HepG2 (cell line): Measurements from ENCODE around the gene ANGPTL2. TPM values are rescaled to one million over a fixed set of nuclear protein-coding genes. Genes with fewer than 3 reads are reported as not detected.

ENCODE experiments used
- AGO2 ChIP-seq: fragments of 200-400 bp; formaldehyde crosslinking; optimal IDR thresholded peaks from 2 replicates; pipeline ENCODE3; 2017; ENCODE audit warnings: mild to moderate bottlenecking, low read depth, low read length, moderate library complexity
- FOXA1 ChIP-seq, 2 experiments: fragments of 450-650 bp in 1 of 2; sonication (generic) in 1 of 2; formaldehyde crosslinking in 1 of 2; IDR thresholded peaks; 2 replicates each; pipeline versions ENCODE4 v1.4.0 to v1.6.1; 2016 to 2020; ENCODE audit warnings: missing genetic modification reagents in 1 of 2
- HMG20A ChIP-seq: IDR thresholded peaks from 2 replicates; pipeline ENCODE4 v1.6.1; 2016; ENCODE audit warnings: borderline replicate concordance
- IRF1 ChIP-seq: sonication (generic); formaldehyde crosslinking; IDR thresholded peaks from 2 replicates; pipeline ENCODE4 v1.4.0; 2020; ENCODE audit warnings: low read depth, mild to moderate bottlenecking, missing genetic modification reagents
- IRF2 ChIP-seq: IDR thresholded peaks from 2 replicates; pipeline ENCODE4 v1.6.1; 2018; ENCODE audit warnings: missing genetic modification reagents, missing compliant biosample characterization
- MAFG ChIP-seq: sonication (generic); formaldehyde crosslinking; IDR thresholded peaks from 2 replicates; pipeline ENCODE4 v1.5.1; 2020; ENCODE audit warnings: mild to moderate bottlenecking, missing genetic modification reagents
- RBM39 ChIP-seq: fragments of 200-400 bp; formaldehyde crosslinking; IDR thresholded peaks from one replicate; pipeline ENCODE4 v1.6.1; 2018; ENCODE audit warnings: antibody characterized with exemption, mild to moderate bottlenecking, low read depth, low read length; ENCODE audit not compliant: poor library complexity, severe bottlenecking
- RELA ChIP-seq: sonication (generic); formaldehyde crosslinking; IDR thresholded peaks from 2 replicates; pipeline ENCODE4 v1.4.0; 2020; ENCODE audit warnings: missing genetic modification reagents
- SKI ChIP-seq: fragments of 450-650 bp; IDR thresholded peaks from one replicate; pipeline ENCODE4 v1.6.1; 2018; ENCODE audit warnings: mild to moderate bottlenecking; ENCODE audit not compliant: partially characterized antibody
- STAT6 ChIP-seq: sonication (generic); formaldehyde crosslinking; IDR thresholded peaks from 2 replicates; pipeline ENCODE4 v1.4.0; 2020; ENCODE audit warnings: missing genetic modification reagents, mild to moderate bottlenecking, borderline replicate concordance
- SYNCRIP ChIP-seq: fragments of 200-400 bp; formaldehyde crosslinking; IDR thresholded peaks from 2 replicates; pipeline ENCODE4 v1.6.1; 2018; ENCODE audit warnings: mild to moderate bottlenecking, low read depth, low read length; ENCODE audit not compliant: insufficient read depth
- ZBTB14 ChIP-seq: sonication (generic); formaldehyde crosslinking; IDR thresholded peaks from 2 replicates; pipeline ENCODE4 v1.4.0; 2020; ENCODE audit warnings: missing genetic modification reagents
- ZBTB43 ChIP-seq: sonication (generic); formaldehyde crosslinking; conservative IDR thresholded peaks from 2 replicates; pipeline ENCODE4 v1.4.0; 2020; ENCODE audit warnings: missing genetic modification reagents
- ZBTB7B ChIP-seq: sonication (generic); formaldehyde crosslinking; IDR thresholded peaks from 2 replicates; pipeline ENCODE4 v1.4.0; 2020; ENCODE audit warnings: missing genetic modification reagents
- ZHX2 ChIP-seq, 2 experiments: sonication (generic) in 1 of 2; formaldehyde crosslinking in 1 of 2; IDR thresholded peaks; 2 replicates each; pipeline versions ENCODE4 v1.6.1 to v1.9.0; 2014 to 2022; ENCODE audit warnings: antibody characterized with exemption in 1 of 2, borderline replicate concordance in 1 of 2, inconsistent platforms in 1 of 2, low read depth in 1 of 2, missing genetic modification reagents in 1 of 2
- ZNF143 ChIP-seq: sonication (generic); formaldehyde crosslinking; IDR thresholded peaks from 2 replicates; pipeline ENCODE4 v1.4.0; 2020; ENCODE audit warnings: missing genetic modification reagents
- ZNF616 ChIP-seq: sonication (generic); formaldehyde crosslinking; IDR thresholded peaks from 2 replicates; pipeline ENCODE4 v1.5.0; 2020; ENCODE audit warnings: low read depth, mild to moderate bottlenecking, missing genetic modification reagents
- polyA plus RNA-seq, 8 experiments: library from polyadenylated mRNA; depleted of rRNA in 3 of 8; stranded (reverse) in 7 of 8; unstranded in 1 of 8; fragments of >200 nt; fragmentation: Illumina TruSeq in 4 of 8; extraction: Trizol in 4 of 8; gene quantifications; 2 replicates each; pipeline versions ENCODE4 v1.2.1 to v1.2.3, GENCODE V29; 2011 to 2016; ENCODE audit warnings: low read depth in 4 of 8, missing spikeins in 1 of 8, mixed read lengths in 1 of 8; ENCODE audit not compliant: insufficient read depth in 1 of 8
- total RNA-seq, 5 experiments: library from RNA; depleted of rRNA; stranded (reverse); fragments of >200 nt; fragmentation: Illumina TruSeq; extraction: Trizol; gene quantifications; 2 replicates each; pipeline ENCODE4 v1.2.3, GENCODE V29; 2016; ENCODE audit warnings: low read depth in 1 of 5

Gene ANGPTL2
- total and polyA plus RNA-seq, 2 of the 13 experiments (the other 11 are each of a cell fraction or from before 2014, with no cell fraction given) = 0.91 to 21.0 TPM

GRCh38 chr9:127109212-127109711, 13.2 kb downstream of the ANGPTL2 start (continued):
- TF ChIP-seq STAT6 (CRISPR knock-in tag) (0 out of 2 replicates have a peak, but pooled peaks have one; percentile 78), FOXA1 (IDR thresholded peaks at IDR 0.05) (no peak), FOXA1 (CRISPR knock-in tag; IDR thresholded peaks at IDR 0.05) (peak; percentile 30; the same call in 1 of the 2 replicates), ZBTB14 (CRISPR knock-in tag) (no peak), ZNF143 (CRISPR knock-in tag) (no peak), IRF1 (CRISPR knock-in tag) (no peak), IRF2 (CRISPR knock-in tag) (no peak), RELA (CRISPR knock-in tag) (no peak), ZBTB43 (0 out of 2 replicates have a peak, but pooled peaks have one; percentile 25), ZHX2 (IDR thresholded peaks at IDR 0.05; ENCODE audit: low read depth) (no peak), ZHX2 (CRISPR knock-in tag; IDR thresholded peaks at IDR 0.05; ENCODE audit: borderline replicate concordance) (no peak), SKI (peak; percentile 51), ZBTB7B (no peak), SYNCRIP (no peak), MAFG (no peak), ZNF616 (no peak), RBM39 (no peak), HMG20A (CRISPR knock-in tag) (peak; percentile 49; the same call in 1 of the 2 replicates), AGO2 (no peak)
